ENCODE measurements around the gene TOMM70.
"Not testable (repeated sequence)": the region's sequence is repeated elsewhere in the genome, so short reads cannot be mapped to it uniquely, and the experiment has no call there.

Gene TOMM70

DNA sequence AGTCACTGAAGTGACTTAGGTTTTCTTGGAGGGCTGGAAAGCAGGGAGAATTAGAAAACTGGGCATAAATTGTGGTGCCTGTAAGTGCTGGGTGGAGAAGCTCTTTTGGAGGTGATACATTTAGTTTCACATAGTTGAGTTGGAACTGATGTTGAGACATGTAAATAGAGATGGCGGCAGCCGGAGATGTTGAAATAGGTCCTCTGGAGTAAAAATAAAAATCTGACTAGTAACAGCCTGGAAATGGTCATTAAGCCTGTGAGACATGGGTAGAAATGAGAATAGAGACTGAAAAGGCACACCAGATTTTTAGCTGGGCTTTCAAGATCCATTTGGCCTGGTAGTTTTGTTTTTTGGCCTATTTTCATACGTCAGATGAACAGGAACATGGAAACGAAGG, 69.2 kb downstream of the TOMM70 start:
- DNase-seq = no peak
- intact Hi-C loops (cut with DNase I) = no loop called here

DNA sequence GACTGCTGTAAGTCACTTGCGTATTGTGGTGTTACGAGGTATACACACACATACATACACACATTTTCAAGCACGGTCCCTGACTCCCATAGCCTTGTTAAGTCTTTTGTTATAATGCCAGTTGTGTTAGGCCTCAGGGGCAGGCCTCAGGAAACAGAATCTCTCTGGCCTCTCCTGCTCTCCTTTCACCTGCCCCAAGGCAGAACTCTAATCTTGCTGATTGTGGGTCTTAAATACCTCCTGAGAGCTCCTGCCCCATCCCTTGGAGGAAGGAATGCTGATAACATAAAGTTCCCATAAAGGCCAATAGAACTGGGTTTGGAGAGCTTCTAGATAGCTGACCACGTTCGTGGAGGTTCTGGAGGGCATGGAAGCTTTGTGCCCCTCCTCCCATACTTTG, 70.2 kb downstream of the TOMM70 start:
- intact Hi-C loops (cut with DNase I) = no loop called here
- DNase-seq = no peak

DNA sequence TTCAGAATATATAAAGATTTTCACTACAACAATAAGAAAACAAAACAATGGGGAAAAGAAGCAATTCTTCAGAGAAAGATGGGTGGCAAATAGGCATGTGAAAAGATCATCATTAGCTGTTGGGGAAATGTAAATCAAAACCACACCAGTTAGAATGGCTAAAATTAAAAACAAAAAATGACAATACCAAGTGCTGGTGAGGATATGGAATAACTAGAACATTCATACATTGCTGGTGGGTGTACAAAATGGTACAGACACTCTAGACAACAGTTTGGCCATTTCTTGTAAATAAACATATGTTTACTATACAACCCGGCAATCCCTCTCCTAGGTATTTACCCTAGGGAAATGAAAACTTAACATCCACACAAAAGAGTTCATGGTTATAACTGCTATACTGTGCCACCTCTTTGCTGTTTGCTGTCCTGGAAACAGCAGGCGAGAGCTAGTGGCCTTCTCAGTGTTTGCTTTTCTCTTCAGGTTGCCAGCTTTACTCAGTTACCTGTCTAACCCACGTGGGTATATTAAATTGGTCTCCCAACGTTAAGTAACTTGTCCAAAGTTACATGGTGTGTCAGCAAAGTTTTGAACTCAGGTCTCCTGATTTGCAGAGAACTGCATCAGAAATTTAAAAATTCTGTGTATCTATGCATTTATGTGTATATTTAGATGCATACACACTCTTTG, 70.9 kb downstream of the TOMM70 start:
- intact Hi-C loops (cut with DNase I) = no loop called here
- DNase-seq = no peak

DNA sequence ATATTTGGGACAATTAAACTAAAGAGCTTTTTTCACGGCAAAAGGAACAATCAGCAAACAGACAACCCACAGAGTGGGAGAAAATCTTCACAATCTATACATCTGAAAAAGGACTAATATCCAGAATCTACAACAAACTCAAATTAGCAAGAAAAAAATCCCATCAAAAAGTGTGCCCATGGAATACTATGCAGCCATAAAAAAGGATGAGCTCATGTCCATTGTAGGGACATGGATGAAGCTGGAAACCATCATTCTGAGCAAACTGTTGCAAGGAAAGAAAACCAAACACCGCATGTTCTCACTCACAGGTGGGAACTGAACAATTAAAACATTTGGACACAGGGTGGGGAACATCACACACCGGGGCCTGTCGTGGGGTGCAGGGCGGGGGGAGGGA, 73.5 kb downstream of the TOMM70 start:
- intact Hi-C loops (cut with DNase I); DNase-seq: not testable (repeated sequence)

DNA sequence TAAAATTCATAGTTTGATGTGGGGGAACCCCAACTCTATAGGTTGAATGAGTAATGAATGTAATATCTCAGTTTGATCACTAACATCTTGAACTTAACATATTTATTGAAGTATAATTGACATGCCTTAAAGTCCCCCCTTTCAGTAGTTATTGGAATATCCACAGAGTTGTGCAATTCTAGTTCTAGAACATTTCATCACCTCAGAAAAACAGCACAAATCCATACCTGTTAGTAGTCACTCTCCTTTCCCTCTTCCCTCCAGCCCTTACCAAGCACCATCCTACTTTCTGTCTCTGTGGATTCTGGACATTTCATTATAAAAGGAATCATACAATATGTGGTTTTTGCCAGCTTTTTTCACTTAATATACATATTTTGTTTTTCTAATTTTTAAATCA, 75.1 kb downstream of the TOMM70 start:
- DNase-seq = no peak
- intact Hi-C loops (cut with DNase I) = no loop called here

DNA sequence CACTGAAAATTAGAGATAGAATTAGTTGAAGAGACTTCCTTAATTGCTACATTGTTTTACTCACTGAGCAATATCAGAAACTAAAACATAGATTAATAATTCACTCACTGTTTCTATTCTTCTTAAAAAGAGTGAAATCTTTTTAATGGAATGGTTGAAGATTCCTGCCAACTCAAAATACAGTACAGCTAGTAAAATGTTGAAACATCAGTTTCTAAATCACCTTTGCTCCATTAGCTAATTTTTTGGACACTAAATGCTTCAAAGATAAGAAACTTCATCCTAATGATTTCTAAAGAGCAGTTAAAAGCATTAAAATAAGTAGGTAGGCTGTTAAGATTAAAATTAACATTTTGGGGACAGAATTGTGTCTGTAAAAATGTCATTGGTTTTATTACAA, 76.8 kb downstream of the TOMM70 start:
- no peak for DNase-seq
- intact Hi-C loops (cut with DNase I) = no loop called here

DNA sequence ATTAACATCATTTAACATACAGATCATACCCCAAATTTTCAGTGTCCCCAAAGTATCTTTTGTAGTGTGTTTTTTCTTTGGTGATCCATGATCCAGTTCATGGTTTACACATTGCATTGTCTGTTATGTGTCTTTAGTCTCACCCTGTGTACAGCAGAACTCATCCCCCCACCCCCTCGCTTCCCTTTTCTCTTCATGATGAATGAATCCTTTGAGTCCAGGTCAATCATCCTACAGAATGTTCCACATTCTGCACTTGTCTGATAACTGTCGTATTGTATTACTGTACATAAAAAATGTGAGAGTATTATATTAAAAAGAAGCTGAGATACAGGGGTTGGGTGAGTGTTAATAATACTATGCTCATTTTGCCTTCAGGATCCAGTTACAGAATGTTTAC, 80.9 kb downstream of the TOMM70 start:
- DNase-seq = no peak
- intact Hi-C loops (cut with DNase I) = loop anchor here (5.0 kb wide), 1 partner anchor 272 kb away; no protein-coding TSS in a partner anchor

DNA sequence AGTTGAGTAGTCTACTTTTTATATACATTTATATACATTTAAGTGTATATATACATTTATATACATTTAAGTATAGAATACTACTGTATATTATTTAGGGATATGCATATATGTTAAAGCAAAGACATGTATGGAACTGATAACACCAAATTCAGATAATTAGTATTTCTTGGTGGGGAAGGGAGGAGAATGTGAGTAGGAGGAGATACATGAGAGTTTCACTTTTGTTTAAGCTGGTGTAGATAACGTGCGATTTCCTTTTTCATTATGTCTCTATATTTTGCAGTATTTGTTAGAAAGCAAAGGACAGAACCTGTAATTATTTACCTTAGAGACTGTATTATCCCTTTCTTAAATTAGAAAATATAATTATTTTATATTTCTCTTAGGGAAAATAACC, 83.0 kb downstream of the TOMM70 start:
- no peak for DNase-seq
- intact Hi-C loops (cut with DNase I) = loop anchor here (5.0 kb wide), 1 partner anchor 274 kb away; no protein-coding TSS in a partner anchor

DNA sequence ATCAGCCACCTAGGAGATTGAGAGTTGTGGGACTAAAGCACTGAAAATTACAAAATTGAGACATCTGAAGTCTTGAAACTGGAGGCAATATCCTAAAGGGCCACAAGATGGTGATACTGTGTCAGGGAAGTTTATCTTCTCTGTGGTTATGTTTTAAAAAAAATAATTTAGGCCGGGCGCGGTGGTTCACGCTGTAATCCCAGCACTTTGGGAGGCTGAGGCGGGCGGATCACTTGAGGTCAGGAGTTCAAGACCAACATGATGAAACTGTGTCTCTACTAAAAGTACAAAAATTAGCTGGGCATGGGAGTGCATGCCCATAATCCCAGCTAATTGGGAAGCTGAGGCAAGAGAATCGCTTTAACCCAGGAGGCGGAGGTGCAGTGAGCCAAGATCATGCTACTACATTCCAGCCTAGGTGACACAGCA, 84.2 kb downstream of the TOMM70 start:
- intact Hi-C loops (cut with DNase I) = loop anchor here (5.0 kb wide), 1 partner anchor 276 kb away; no protein-coding TSS in a partner anchor

More for the DNA sequence above, 84.2 kb downstream of the TOMM70 start:
- no peak for DNase-seq

All from posterior cingulate gyrus (tissue), 11 donors.